PC-3 (cell line): ENCODE results near the gene TMEM59.

Experiments
- CTCF ChIP-seq: fragments of 300-600 bp; sonication (generic); conservative IDR thresholded peaks from 2 replicates; pipeline ENCODE4 v1.5.1; 2017; ENCODE audit warnings: antibody characterized with exemption, low read depth, mild to moderate bottlenecking, low read length
- EZH2 ChIP-seq: fragments of 300-600 bp; sonication (generic); IDR thresholded peaks from one replicate; pipeline ENCODE4 v1.6.1; 2017; ENCODE audit warnings: antibody characterized with exemption, mild to moderate bottlenecking, low read length; ENCODE audit not compliant: unreplicated experiment

GRCh38 chr1:54007613-54008012, 45.4 kb downstream of the TMEM59 start:
- TF ChIP-seq CTCF (no peak), EZH2 (no peak)
